ENCODE results near the gene DENND5A.
"Not testable (repeated sequence)": the region's sequence is repeated elsewhere in the genome, so short reads cannot be mapped to it uniquely, and the experiment has no call there.

DENND5A gene

DNA sequence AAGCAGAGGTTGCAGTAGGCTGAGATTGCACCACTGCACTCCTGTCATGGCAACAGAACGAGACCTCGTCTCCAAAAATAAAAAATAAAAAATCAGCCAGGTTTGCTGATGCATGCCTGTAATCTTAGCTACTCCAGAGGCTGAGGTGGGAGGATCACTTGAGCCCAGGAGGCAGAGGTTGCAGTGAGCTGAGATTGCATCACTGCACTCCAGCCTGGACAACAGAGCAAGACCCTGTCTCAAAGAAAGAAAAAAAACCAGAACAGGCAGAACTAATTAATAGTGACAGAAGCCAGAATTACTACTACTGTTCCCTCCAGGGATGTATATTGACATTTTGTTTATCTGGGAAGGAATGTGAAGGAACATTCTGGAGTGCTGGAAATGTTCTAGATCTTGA is 166.7 kb downstream of the DENND5A start:
- not testable (repeated sequence) for H3K36me3 ChIP-seq (ENCODE audit: insufficient read depth, low read length); H2AFZ ChIP-seq (ENCODE audit: low read length, unreplicated experiment); H3K27me3 ChIP-seq (ENCODE audit: insufficient read depth, low read length); H3K4me3 ChIP-seq (ENCODE audit: low read depth, low read length); H3K27ac ChIP-seq (ENCODE audit: low read depth, low read length); H3K79me2 ChIP-seq (ENCODE audit: control insufficient read depth, insufficient read depth, low read length, unreplicated experiment); H3K4me1 ChIP-seq (ENCODE audit: control insufficient read depth, insufficient read depth, low read length, unreplicated experiment)

DNA sequence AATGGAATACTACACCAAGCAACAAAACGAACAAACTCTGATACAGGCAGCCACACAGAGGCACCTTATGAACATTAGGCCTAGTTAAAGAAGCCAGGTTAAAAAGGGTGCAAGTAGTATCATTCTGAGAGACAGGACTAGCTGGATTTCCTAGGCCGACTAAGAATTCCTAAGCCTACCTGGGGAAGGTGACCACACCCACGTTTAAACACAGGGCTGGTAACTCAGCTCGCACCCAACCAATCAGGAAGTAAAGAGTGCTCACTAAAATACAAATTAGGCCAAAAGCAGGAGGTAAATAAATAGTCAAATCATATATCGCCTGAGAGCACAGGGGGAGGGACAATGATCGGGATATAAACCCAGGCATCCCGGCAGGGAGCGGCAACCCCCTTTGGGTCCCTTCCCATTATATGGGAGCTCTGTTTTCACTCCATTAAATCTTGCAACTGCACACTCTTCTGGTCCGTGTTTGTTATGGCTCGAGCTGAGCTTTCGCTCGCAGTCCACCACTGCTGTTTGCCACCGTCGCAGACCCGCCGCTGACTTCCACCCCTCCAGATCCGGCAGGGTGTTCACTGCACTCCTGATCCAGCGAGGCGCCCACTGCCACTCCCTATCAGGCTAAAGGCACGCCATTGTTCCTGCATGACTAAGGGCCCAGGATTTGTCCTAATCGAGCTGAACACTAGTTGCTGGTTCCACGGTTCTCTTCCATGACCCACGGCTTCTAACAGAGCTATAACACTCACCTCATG is 167.8 kb downstream of the DENND5A start:
- H3K4me3 ChIP-seq (ENCODE audit: low read depth, low read length); H3K79me2 ChIP-seq (ENCODE audit: control insufficient read depth, insufficient read depth, low read length, unreplicated experiment); H3K27me3 ChIP-seq (ENCODE audit: insufficient read depth, low read length); H3K27ac ChIP-seq (ENCODE audit: low read depth, low read length); H3K4me1 ChIP-seq (ENCODE audit: control insufficient read depth, insufficient read depth, low read length, unreplicated experiment); H3K36me3 ChIP-seq (ENCODE audit: insufficient read depth, low read length); H2AFZ ChIP-seq (ENCODE audit: low read length, unreplicated experiment): not testable (repeated sequence)

DNA sequence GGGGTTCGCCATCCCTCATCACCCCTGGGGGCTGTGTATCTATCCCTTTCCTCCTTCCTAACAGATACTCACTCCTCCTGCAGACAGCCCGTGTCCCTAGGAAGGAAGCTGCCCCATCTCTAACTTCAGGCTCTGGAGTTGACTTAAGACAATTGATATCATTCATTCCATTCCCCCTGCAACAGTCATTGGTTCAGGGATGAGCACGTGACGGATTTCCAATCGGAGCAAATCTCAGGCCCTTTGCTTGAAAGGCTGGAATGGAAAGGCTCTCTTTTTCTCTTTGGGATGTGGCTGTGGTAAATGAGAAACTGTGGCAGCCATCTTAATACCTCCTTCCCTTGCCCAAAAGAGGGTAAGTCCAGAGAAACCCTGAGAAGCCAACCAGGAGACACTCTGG is 168.7 kb downstream of the DENND5A start:
- Histone ChIP-seq H2AFZ (ENCODE audit: low read length, unreplicated experiment) (no peak overlapping the region), H3K36me3 (ENCODE audit: insufficient read depth, low read length) (no peaks in the 10 kb centered on the region), H3K4me1 (ENCODE audit: control insufficient read depth, insufficient read depth, low read length, unreplicated experiment) (no peaks in the 10 kb centered on the region), H3K4me3 (ENCODE audit: low read depth, low read length) (no peak overlapping the region), H3K27ac (ENCODE audit: low read depth, low read length) (no peak overlapping the region), H3K79me2 (ENCODE audit: control insufficient read depth, insufficient read depth, low read length, unreplicated experiment) (no peaks in the 10 kb centered on the region), H3K27me3 (ENCODE audit: insufficient read depth, low read length) (peaks cover 8% of the 10 kb centered on the region; the same call in 1 of the 2 replicates)

DNA sequence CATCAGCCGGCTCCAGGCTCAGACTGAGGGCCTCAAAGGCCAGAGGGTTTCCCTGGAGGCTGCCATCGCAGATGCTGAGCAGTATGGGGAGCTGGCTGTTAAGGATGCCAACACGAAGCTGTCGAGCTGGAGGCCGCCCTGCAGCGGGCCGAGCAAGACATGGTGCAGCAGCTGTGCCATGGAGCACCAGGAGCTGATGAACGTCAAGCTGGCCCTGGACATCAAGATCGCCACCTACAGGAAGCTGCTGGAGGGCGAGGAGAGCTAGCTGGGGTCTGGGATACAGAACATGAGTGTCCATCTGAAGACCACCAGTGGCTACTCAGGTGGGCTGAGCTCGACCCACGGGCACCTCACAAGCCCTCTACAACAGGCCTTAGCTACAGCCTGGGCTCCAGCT is 169.7 kb downstream of the DENND5A start:
- Histone ChIP-seq H2AFZ (ENCODE audit: low read length, unreplicated experiment) (no peak overlapping the region), H3K27ac (ENCODE audit: low read depth, low read length) (no peak overlapping the region), H3K27me3 (ENCODE audit: insufficient read depth, low read length) (peaks cover 17% of the 10 kb centered on the region; the same call in 1 of the 2 replicates), H3K79me2 (ENCODE audit: control insufficient read depth, insufficient read depth, low read length, unreplicated experiment) (no peaks in the 10 kb centered on the region), H3K4me3 (ENCODE audit: low read depth, low read length) (no peak overlapping the region), H3K4me1 (ENCODE audit: control insufficient read depth, insufficient read depth, low read length, unreplicated experiment) (no peaks in the 10 kb centered on the region), H3K36me3 (ENCODE audit: insufficient read depth, low read length) (no peaks in the 10 kb centered on the region)

DNA sequence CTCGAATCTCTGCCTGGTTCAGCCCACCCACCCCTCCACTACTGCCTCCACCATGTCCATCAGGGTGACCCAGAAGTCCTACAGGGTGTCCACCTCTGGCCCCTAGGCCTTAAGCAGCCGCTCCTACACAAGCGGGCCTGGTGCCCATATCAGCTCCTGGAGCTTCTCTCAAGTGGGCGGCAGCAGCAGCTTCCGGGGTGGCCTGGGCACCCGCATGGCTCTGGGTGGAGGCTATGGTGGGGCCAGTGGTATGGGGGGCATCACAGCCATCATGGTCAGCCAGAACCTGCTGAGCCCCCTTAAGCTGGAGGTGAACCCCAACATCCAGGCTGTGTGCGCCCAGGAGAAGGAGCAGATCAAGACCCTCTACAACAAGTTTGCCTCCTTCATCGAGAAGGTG is 170.7 kb downstream of the DENND5A start:
- Histone ChIP-seq H3K36me3 (ENCODE audit: insufficient read depth, low read length) (no peaks in the 10 kb centered on the region), H2AFZ (ENCODE audit: low read length, unreplicated experiment) (no peak overlapping the region), H3K4me3 (ENCODE audit: low read depth, low read length) (no peak overlapping the region), H3K27ac (ENCODE audit: low read depth, low read length) (no peak overlapping the region), H3K27me3 (ENCODE audit: insufficient read depth, low read length) (peaks cover 17% of the 10 kb centered on the region), H3K79me2 (ENCODE audit: control insufficient read depth, insufficient read depth, low read length, unreplicated experiment) (no peaks in the 10 kb centered on the region), H3K4me1 (ENCODE audit: control insufficient read depth, insufficient read depth, low read length, unreplicated experiment) (no peaks in the 10 kb centered on the region)

DNA sequence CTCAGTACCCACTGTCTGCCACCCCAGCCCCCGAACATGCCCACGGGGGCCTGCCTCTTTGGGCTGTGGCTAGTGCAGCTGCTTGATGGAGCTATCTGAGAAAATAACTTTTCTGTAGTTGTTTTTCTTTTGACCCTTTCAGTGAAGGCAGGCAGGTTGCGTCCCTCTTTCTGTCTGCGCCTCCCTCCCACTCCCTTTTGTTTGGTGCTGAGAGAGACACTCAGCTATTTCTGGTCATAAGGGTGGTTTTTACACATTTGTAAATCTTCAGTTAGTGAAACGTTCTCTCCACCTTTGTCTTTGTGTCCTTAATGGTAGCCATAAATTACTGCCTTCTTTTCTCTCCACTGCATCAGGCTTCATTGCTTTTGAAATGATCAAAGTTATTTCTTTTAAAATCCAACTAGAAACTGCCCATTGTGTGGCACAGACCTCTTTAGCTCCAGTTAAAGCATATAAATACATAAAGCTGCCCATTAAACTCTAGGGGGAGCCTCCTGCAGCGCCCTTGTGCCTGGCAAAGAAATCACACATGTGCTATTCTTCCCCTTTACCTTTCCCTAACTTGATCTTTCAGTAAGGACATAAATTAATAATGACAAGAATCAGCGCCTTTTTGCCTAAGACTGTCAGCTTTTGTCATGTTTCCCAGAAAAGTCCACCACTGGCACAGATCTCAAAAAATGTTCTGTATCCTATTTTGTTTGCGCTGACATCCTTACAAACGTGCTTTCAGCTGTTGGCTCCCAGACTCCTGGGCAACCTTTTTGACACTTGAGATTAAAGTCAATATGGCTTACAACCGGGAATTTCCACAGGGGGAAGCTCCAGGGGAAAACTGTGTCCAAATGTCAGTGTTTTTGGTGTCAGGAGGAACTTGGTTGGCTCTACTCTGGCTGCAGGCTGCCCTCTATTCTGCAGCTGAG is 172.0 kb downstream of the DENND5A start:
- no peaks in the 10 kb centered on the region for H3K79me2 ChIP-seq (ENCODE audit: control insufficient read depth, insufficient read depth, low read length, unreplicated experiment)
- no peak overlapping the region for H3K4me3 ChIP-seq (ENCODE audit: low read depth, low read length)
- peaks cover 17% of the 10 kb centered on the region for H3K27me3 ChIP-seq (ENCODE audit: insufficient read depth, low read length)
- H3K27ac ChIP-seq (ENCODE audit: low read depth, low read length): no peak overlapping the region
- H2AFZ ChIP-seq (ENCODE audit: low read length, unreplicated experiment): no peak overlapping the region
- no peaks in the 10 kb centered on the region for H3K4me1 ChIP-seq (ENCODE audit: control insufficient read depth, insufficient read depth, low read length, unreplicated experiment)
- H3K36me3 ChIP-seq (ENCODE audit: insufficient read depth, low read length): no peaks in the 10 kb centered on the region

DNA sequence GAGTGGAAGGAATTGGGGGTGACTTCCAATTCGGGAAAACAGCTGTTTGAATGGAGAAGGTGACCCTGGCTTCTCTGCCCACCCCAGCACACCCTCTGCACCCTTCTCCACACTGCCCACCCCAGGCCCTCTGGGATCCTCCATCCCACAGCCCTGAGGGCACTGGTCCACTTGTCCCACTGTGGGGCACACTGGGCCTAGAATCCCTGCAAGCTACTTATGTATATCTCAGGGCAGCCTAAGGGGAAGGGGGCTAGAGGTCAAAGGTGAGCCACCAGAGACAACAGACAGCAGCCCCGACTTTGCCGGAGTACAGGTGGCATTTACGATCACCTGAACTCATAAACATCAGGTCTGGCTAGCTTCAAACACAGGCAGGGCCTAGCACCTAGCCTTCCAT is 173.1 kb downstream of the DENND5A start:
- no peak overlapping the region for H3K27ac ChIP-seq (ENCODE audit: low read depth, low read length)
- peak overlapping the region; percentile 77 for H3K4me3 ChIP-seq (ENCODE audit: low read depth, low read length)
- H3K4me1 ChIP-seq (ENCODE audit: control insufficient read depth, insufficient read depth, low read length, unreplicated experiment): no peaks in the 10 kb centered on the region
- no peaks in the 10 kb centered on the region for H3K79me2 ChIP-seq (ENCODE audit: control insufficient read depth, insufficient read depth, low read length, unreplicated experiment)
- no peak overlapping the region for H2AFZ ChIP-seq (ENCODE audit: low read length, unreplicated experiment)
- peaks cover 17% of the 10 kb centered on the region for H3K27me3 ChIP-seq (ENCODE audit: insufficient read depth, low read length)
- no peaks in the 10 kb centered on the region for H3K36me3 ChIP-seq (ENCODE audit: insufficient read depth, low read length)

DNA sequence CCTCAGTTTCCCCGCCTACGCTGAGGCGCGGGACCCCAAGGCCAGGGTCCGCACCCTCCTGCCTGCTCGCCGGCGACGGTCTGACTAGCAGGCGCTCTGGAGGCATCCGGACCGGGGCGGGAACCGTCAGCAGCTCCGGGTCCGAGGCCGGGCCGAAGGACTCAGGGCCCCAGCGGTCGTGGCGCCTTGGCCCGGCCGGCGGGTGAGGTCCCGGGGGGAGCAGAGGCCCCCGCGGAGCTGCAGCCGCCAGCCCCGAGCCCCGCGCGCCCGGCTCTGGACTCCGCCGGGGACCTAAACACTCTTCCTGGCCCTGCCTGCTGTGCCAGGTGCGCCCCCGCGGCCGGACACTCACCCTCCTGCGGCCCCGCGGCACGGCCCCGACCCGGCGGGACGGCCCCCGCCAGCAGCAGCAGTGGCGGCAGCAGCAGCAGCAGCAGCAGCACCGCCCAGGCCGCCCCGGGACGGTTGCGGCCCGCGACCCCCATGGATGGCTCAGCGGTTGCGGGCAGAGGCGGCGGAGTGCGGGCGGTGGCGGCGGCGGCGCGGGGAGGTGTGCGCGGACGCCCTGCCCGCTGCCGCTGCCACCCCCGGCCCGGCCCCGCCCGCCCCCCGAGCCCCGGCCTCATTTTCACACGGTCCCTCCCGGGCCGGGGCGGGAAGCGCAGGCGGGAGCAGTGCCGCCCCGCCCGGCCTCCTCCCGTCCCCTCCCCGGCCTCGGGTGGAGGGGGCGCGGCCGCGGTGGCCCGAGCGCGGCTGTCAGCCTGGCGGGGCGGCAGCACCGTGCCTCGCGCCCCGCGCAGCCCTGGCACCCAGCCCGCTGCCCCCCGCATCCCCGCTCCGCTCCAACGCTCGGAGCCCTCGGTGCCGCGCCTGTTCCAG is 173.9 kb downstream of the DENND5A start, which contains the start of gene SCUBE2:
Gene SCUBE2, minus strand, starts transcription at position 556 of the 879 bp plus-strand sequence. Its CDS starts 71 bp downstream, at position 485.
- H2AFZ ChIP-seq (ENCODE audit: low read length, unreplicated experiment): peak within 1 kb of the TSS; percentile 60
- H3K36me3 ChIP-seq (ENCODE audit: insufficient read depth, low read length): no peaks in the 10 kb centered on the region
- no peak within 1 kb of the TSS for H3K27ac ChIP-seq (ENCODE audit: low read depth, low read length)
- H3K4me1 ChIP-seq (ENCODE audit: control insufficient read depth, insufficient read depth, low read length, unreplicated experiment): no peaks in the 10 kb centered on the region
- no peaks in the 10 kb centered on the region for H3K79me2 ChIP-seq (ENCODE audit: control insufficient read depth, insufficient read depth, low read length, unreplicated experiment)
- H3K4me3 ChIP-seq (ENCODE audit: low read depth, low read length): peak within 1 kb of the TSS; percentile 77
- H3K27me3 ChIP-seq (ENCODE audit: insufficient read depth, low read length): peaks cover 17% of the 10 kb centered on the region

DNA sequence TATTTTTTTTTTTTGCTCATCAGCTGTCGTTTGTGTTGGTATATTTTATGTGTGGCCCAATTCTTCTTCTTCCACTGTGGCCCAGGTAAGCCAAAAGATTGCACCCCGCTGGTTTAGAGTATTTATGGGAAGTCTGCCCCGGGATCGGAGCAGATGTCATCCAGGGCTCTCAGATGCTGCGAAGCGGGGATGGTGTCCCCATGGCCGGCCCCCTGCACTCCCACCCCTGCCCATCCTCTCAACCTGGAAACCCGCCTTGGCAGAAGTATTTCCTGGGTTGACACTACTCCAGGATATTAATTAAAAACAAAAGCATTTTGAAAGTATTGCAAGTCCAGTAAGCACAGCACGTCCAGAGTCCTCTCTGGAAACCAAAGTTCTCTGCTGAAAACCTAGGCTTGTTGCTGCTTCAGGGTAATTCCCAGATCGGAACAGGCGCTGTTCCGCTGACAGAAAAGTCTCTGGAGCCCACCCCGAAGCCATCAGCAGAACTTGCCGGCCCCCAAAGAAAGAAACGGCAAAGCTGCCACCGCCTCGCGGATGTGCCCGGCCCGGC is 174.6 kb downstream of the DENND5A start:
- Histone ChIP-seq H3K4me1 (ENCODE audit: control insufficient read depth, insufficient read depth, low read length, unreplicated experiment) (no peaks in the 10 kb centered on the region), H3K79me2 (ENCODE audit: control insufficient read depth, insufficient read depth, low read length, unreplicated experiment) (no peaks in the 10 kb centered on the region), H3K27me3 (ENCODE audit: insufficient read depth, low read length) (peaks cover 17% of the 10 kb centered on the region), H3K27ac (ENCODE audit: low read depth, low read length) (no peak overlapping the region), H3K4me3 (ENCODE audit: low read depth, low read length) (peak overlapping the region; percentile 77), H2AFZ (ENCODE audit: low read length, unreplicated experiment) (peak overlapping the region; percentile 60), H3K36me3 (ENCODE audit: insufficient read depth, low read length) (no peaks in the 10 kb centered on the region)

DNA sequence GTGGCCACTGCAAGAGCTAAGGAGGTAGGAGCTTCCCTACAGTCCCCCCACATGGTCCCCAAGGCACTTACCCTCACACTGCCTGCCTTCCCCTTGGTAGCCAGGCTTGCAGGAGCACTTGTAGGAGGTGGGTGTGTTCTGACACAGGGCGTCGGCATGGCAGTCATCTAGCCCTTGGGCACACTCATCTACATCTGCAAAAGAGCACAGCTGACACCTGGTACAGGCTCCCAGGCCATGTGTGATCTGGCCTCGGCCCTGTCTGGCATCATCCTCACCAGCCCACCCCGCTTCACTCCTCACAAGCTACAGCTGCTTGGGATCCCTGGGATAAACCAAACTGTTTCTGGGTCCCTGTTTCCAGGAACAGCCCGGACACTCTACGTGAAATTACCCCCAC is 175.5 kb downstream of the DENND5A start:
- no peak overlapping the region for H3K4me3 ChIP-seq (ENCODE audit: low read depth, low read length)
- H3K27me3 ChIP-seq (ENCODE audit: insufficient read depth, low read length): peaks cover 17% of the 10 kb centered on the region
- no peaks in the 10 kb centered on the region for H3K36me3 ChIP-seq (ENCODE audit: insufficient read depth, low read length)
- no peaks in the 10 kb centered on the region for H3K4me1 ChIP-seq (ENCODE audit: control insufficient read depth, insufficient read depth, low read length, unreplicated experiment)
- H2AFZ ChIP-seq (ENCODE audit: low read length, unreplicated experiment): no peak overlapping the region
- no peak overlapping the region for H3K27ac ChIP-seq (ENCODE audit: low read depth, low read length)
- H3K79me2 ChIP-seq (ENCODE audit: control insufficient read depth, insufficient read depth, low read length, unreplicated experiment): no peaks in the 10 kb centered on the region
